ENCODE results near the gene N4BP2L2. TPM values are rescaled to one million over a fixed set of nuclear protein-coding genes. Genes with fewer than 3 reads are reported as not detected.

N4BP2L2 gene
- total and polyA plus RNA-seq, 2 donors (not counting 3 experiments of a cell fraction or from before 2014, with no cell fraction given) = 21.7 to 101 TPM

- H3K4me1 ChIP-seq (ENCODE audit: control insufficient read depth, extremely low read depth, insufficient read depth, low read length) = peaks cover 8% of the 10 kb centered on the region
- ChIA-PET POLR2A (no interaction called here), CTCF (interaction anchor here (0.6 to 1.1 kb wide), 3 partner anchors 22 to 44 kb away, joined by 3 read pairs; no protein-coding TSS in a partner anchor)
- no TSS peak for BruUV-seq (replicated peaks)
- peak overlapping the region; percentile 68 for H2AFZ ChIP-seq (ENCODE audit: low read depth, low read length)
- H3K9me1 ChIP-seq (replicated peaks; ENCODE audit: control insufficient read depth, extremely low read depth, insufficient read depth, low read length) = no peaks in the 10 kb centered on the region
- peak overlapping the region in 2 of 3 experiments; percentile 17 to 30 for H3K4me3 ChIP-seq (replicated peaks in 1 of 3; ENCODE audit: insufficient read depth in 1 of 3, low read depth in 1 of 3, low read length in 3 of 3)
- no peaks in the 10 kb centered on the region for H3K27me3 ChIP-seq (ENCODE audit: control insufficient read depth in 2 of 2, insufficient read depth in 2 of 2, low read length in 2 of 2)
- peak overlapping the region; percentile 63 for H3K4me2 ChIP-seq (ENCODE audit: insufficient read depth, low read length)
- intact Hi-C loops (cut with micrococcal nuclease) (no loop called here), dilution Hi-C loops (cut with MboI; ENCODE audit: extremely low pct_ligation_motif_present, low sequenced_read_pairs) (no loop called here)
- H4K20me1 ChIP-seq (replicated peaks; ENCODE audit: control insufficient read depth, extremely low read depth, insufficient read depth, low read length) = no peaks in the 10 kb centered on the region
- H3K9ac ChIP-seq (replicated peaks; ENCODE audit: extremely low read depth, insufficient read depth, low read length) = no peak overlapping the region
- no peaks in the 10 kb centered on the region for H3K79me2 ChIP-seq (ENCODE audit: control insufficient read depth, insufficient read depth, low read length)
- no peak overlapping the region for H3K27ac ChIP-seq (ENCODE audit: insufficient read depth, low read depth, low read length)
- no peaks in the 10 kb centered on the region for H3K9me3 ChIP-seq (replicated peaks; ENCODE audit: control insufficient read depth, insufficient read depth, low read length)
- TF ChIP-seq MYC (IDR thresholded peaks at IDR 0.05; ENCODE audit: low read depth, low read length) (no peak), MAX (IDR thresholded peaks at IDR 0.05; ENCODE audit: insufficient read depth, insufficient read length) (no peak), POLR2AphosphoS5 (IDR thresholded peaks at IDR 0.05; ENCODE audit: insufficient read depth, low read depth, low read length) (no peak), EZH2 (IDR thresholded peaks at IDR 0.05; ENCODE audit: borderline replicate concordance, low read depth, low read length, severe bottlenecking) (no peak), JUN (IDR thresholded peaks at IDR 0.05; ENCODE audit: borderline replicate concordance, insufficient read depth, insufficient read length, low read depth) (no peak), POLR2A (IDR thresholded peaks at IDR 0.05; ENCODE audit: low read depth, low read length) (no peak), GATA2 (IDR thresholded peaks at IDR 0.05; ENCODE audit: insufficient read depth, insufficient read length, low read depth, low read length) (no peak), FOS (IDR thresholded peaks at IDR 0.05; ENCODE audit: borderline replicate concordance, insufficient read depth, low read length) (no peak), CTCF (IDR thresholded peaks at IDR 0.05; ENCODE audit: extremely low read depth in 1 of 2, insufficient read depth in 1 of 2, low read depth in 1 of 2, low read length in 2 of 2) (no peak)
- no peaks in the 10 kb centered on the region for H3K36me3 ChIP-seq (ENCODE audit: control insufficient read depth in 2 of 2, extremely low read depth in 1 of 2, insufficient read depth in 2 of 2, low read length in 2 of 2)
- FAIRE-seq (no peak), DNase-seq (ENCODE audit: low read depth, low spot score) (peak; percentile 11)
Measured at GRCh38 chr13:32409561-32410421, 128.8 kb downstream of the N4BP2L2 start.
